Globus pallidus (tissue), 1 donor: ENCODE results near the gene DDX20.
"Not testable (repeated sequence)": the region's sequence is repeated elsewhere in the genome, so short reads cannot be mapped to it uniquely, and the experiment has no call there.

Experiments
- DNase-seq: peaks from one replicate; pipeline ENCODE4 v3.0.0-alpha.2; 2015; ENCODE audit warnings: low spot score

The DDX20 gene

DNA sequence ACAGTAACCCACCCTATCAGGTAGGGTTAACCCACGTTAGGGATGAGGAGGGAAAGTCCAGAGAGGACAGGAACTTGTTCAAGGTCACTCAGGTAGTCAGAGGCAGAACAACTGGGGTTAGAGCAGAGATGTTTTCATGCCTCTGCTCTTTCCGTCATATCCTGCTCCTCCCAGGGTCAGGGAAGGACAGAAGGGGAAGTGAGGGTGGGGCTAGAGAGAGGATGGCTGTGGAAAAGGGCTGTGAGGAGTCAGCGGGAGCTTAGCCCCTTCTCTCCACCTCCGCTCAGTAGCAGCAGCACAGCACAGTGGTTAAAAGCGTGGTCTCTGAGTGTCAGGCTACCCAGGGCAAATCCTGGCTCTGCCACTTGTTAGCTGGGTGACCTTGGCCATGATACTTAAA lies 36.5 kb downstream of the DDX20 start:
- DNase-seq: no peak

DNA sequence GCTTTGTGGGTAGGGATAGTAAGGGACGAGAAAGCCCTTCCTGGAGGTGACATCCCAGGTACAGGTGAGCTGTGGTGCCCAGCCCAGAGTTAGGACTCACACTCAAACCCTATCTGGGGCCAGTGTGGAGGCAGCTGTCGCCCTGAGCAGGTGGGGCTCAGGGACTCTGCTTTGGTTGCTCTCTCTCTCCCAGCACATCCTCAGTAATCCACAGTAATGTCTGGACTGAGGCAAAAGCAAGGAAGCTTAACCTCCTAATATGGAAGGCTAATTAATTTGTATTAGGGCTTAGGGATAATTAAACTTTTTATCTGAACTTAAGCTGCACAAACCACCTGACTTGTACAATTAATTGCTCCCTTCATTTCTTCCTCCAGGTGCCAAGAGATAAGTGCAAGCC lies 38.2 kb downstream of the DDX20 start:
- DNase-seq: no peak

DNA sequence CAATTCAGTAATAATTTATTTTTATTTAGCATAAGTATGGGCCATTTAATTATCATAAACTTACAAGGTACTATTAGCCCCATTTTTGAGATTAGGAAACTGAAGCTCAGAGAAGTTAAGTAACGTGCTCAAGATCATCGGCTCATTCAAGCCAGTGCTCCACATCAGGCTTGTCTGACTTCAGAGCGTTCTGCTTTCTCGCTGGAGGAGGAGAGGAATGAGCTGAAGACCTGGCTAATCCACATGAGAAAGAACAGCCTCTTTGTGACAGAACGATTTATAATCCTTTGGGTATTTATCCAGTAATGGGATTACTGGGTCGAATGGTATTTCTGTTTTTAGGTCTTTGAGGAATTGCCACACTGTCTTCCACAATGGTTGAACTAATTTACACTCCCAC lies 39.7 kb downstream of the DDX20 start:
- no peak for DNase-seq

DNA sequence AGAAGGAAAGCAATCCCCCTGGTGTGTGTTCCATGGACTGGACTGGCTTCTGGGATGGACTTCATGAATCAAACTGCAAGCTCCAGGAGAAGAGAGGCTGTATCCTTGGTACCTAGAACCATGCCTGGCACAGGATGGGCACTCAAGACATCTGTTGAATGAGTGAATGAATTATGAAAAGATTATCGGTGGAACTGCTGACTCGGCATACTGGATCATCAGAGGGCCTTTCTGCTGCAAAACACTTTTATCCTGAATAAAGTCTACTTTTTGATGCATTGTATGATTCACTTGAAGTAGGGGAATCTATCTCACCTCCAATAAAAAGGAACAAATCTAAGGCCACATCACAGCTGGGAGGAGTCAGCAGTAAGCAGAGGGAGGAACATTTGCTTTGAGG lies 42.9 kb downstream of the DDX20 start:
- DNase-seq: no peak

DNA sequence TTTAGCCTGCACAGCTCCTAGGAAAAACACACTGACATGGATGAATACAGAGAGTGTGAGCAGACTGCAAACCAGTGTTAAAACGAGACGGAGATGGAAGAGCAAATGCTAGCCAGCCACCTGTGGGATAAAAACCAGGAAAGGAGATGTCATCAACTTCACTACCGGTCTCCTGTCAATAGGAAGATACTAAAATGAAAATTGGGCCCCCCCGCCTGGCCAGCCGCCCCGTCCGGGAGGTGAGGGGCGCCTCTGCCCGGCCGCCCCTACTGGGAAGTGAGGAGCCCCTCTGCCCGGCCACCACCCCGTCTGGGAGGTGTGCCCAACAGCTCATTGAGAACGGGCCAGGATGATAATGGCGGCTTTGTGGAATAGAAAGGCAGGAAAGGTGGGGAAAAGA lies 44.0 kb downstream of the DDX20 start:
- DNase-seq: not testable (repeated sequence)

DNA sequence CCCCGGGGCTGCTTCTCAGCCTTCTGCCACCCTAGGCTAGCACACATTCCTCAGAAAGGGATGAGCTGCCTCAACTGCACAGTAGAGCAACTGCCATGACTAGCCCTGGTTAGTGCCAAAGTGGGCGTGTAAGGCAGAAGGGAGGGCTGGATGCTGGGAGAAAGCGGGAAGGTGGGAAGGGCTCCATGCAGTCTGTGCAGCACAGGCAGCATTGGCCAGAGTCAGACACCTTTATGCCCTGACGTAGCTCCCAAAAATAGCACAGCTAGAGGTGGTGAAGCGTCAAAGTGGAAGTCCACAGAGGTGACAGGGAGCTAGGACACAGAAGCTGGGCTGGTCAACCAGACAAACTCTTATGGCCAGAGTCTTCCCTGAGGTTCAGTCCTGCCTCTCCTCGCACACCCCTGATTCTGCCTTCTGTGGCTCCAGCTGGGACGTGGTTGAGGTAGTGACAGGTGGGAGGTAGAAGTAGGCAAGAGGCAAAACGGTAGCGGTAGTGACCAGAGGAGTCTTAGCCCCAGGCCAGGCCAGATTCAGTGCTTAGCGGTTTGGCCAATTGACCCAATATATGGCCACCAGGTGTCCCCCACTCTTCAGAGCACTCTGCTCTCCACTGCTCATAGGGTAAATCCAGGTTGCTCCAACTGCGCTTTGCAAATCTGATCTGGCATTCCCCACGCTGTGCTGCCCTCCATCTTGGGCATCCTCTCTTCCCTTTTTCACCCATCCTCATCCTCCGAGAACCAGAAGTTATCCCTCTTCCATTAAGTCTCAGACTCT lies 45.6 kb downstream of the DDX20 start:
- DNase-seq: no peak

DNA sequence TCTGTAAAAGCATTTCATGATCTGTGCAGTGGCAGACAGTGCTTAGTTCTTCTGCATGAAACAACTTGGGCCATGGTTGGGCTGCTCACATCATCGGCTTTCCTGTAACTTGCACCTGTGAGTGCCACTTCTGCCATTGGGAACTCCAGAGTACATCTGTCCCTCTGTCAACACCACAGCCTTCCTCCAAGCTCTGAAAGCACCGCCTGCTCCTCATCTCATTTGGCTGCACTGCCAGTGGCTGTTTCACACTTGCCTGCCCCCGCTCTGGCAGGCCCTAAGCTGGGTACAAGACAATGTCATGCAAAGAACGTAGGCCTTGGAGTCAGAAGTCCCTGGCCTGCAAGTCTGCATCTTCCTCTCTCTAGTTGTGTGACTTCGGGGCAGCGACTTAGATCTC lies 46.4 kb downstream of the DDX20 start:
- no peak for DNase-seq

DNA sequence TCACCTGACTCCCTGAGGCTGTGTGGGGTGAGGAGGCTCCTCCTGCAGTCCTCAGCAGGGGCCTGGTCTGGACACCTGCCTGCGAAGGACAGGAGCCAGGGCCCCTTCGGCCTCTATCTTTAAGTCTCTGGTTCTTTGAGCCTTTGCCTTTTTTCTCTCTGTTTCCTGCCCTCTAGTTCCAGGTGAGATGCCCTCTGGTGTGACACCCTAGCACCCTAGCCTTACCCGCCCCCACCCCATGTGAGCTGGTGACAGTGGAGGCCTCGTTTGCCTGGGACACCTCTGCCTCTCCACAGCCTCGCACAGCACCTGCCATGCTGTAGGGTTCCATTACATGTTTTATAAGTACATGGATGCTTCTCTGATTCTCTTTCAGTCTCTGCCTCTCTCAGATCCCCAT lies 47.3 kb downstream of the DDX20 start:
- no peak for DNase-seq

DNA sequence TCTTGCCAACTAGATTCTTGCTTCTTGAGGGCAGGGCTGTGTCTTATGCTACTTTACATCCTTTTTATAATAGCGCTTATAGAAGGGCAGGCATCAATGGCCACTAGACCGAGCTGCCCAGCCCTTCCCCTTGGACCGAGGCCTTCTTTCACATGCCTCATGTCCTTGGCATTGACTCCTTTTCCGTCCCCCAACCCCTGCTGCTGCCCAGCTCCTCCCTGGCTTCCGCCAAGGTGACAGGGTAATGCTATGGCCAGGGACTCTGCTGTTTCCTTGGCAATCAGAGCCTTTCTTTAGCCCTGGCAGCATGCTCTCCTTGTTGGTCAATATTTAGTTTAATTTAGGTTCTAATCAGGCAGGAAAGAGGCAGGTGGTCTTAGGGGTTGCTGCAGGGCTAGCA lies 48.2 kb downstream of the DDX20 start:
- no peak for DNase-seq

DNA sequence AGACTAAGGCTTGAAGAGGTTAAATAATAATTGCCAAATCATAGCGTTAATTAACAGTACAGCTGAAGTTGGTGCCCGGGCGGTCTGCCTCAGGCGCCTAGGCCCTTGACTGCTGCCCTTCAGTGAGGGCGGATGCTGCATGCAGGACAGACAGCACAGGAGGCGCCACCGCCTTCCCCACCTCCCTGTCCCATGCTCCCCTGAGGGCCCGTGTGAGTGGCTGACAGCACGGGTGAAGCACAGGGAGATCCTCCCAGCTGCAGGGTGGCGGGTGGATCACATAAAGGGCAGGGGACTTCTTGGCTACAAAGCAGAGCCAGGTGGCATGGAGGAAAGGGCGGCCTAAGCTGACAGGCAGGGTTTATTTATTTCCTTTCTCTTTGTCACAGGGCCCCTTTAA lies 49.1 kb downstream of the DDX20 start:
- no peak for DNase-seq

DNA sequence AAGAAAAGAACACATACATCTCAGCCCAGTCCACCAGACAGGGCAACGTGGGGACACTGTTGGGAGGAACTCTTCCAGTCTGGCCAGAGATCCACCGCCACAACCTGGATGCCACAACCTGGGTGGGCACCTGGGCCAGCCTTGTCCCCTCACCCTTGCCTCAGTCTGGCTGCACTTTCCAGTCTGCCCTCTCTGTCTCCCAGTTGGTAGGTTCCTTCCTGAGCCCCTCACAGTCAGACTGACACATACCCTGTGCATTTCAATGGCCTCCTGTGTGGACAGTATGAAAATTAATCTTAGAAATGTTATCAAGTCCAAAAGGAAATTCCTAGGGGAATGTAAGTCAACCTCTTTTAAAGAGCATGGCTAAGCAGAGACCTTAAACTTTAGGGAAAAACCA lies 49.5 kb downstream of the DDX20 start:
- no peak for DNase-seq

DNA sequence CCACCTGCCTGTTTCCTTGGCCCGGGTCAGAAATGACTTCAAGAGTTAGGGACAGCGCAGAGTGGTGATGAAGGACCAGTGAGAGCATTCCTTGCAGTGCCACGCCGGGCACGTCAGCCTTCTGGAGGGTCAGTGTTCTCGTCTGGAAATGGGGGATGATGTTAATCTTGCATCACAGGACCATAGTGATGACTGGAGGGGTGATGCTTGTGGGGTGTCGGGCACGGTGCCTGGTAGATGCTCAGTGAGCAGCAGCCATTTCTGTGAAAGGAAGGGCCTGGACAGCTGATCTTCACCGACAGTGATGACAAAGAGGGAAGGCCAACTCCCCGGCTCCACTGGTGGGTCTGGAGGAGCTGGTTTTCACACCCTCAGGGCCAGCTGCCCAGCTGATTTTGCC lies 56.2 kb downstream of the DDX20 start:
- DNase-seq: no peak

DNA sequence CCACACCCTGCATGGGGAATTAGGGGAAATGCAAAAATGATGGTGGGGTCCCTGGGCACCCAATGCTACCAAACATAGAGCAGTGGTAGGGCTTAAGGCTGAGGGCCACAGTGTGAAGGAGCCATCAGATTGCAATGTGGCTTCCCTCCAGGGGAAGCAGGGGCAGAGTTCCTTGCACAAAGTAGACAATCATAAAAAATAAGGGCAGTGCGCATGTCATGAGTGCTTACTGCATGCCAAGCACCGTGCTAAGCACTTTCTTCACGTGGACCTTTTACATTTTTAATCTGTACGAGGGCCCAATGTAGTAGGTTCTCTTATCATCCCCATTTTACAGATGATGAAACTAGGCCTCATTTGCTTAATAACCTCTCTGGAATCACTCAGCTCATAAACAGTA lies 56.6 kb downstream of the DDX20 start:
- no peak for DNase-seq

DNA sequence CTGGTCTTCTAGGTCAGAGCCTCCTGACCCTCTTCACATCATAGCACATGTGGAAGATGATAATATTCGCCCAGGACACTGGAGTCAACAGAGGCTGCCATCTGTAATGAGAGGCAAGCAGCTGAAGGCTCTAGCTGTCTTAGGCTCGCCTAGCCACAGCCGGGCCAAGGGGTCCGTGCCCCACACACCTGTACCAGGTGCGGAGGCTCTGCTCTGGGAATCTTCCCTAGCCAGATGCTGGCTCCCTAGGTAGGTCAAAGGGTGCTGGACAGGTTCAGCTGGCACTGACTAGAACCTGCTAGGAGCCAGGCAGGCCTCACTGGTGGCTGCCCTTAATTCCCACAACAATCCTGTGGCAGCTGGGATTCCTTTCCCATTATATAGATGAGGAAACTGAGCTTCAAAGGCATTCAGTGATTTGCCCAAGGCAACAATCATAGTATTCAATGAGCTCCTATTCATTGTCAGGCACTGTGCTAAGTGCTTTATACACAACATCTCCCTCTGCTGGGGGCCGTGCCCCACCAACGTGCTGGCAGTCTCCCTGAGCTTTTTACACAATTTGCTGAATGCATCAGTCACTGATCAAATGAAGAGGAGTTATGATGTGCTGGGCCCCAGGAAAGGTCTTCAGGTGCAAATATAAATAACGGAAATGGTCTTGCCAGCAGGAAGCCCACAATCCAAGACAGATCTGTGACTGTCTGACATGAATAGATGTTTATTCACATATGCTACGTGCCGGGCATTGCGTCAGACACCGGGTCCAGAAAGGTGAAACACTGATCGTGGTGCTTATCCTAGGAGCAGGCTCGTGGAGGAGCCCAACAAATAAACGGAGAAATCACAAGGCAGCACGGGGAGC lies 58.0 kb downstream of the DDX20 start:
- no peak for DNase-seq

DNA sequence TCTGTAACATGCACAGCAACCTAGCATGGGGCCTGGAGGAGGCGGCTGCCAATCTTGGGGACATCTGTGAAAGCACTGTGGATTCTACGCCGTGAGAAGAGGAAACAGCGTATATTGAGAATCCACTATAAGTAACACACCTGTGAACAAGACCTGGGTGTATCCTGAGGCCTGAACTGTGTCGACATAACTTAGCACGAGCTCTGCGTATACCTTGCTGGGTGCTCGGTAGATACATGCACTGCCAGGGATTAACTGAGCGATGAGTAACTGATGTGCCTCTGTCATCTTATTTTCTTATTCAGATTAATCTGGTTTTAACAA lies 58.6 kb downstream of the DDX20 start:
- no peak for DNase-seq

DNA sequence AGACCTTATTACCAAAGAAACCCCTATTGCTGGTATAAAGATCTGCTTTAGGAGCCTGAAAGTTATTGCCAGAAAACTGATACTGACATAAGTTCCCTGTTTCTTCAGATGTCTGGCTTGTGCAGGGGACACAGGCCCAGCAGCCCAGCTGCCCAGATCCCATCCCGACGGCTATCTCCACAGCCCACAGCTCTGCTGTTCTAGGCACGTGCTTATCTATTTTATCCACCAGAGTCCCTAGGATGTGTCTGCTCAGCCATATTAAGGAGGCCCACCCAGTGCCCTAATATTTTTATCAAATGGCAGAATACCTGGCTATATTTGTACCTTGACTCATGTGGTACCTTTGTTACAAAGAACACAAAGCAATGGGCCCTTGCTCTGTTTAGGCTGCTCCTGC lies 58.9 kb downstream of the DDX20 start:
- DNase-seq: no peak
